Hepatocyte (in vitro differentiated cells): ENCODE results near the gene STMN3.

Source experiments
- CTCF ChIP-seq: fragments of 200-600 bp; sonication (generic); IDR thresholded peaks from 2 replicates; pipeline ENCODE4 v1.5.1; 2016; ENCODE audit warnings: antibody characterized with exemption, mild to moderate bottlenecking; ENCODE audit not compliant: poor library complexity
- EZH2 ChIP-seq: fragments of 200-600 bp; sonication (generic); IDR thresholded peaks from 2 replicates; pipeline ENCODE4 v1.6.1; 2016; ENCODE audit warnings: antibody characterized with exemption, mild to moderate bottlenecking, borderline replicate concordance
- EZH2phosphoT487 ChIP-seq: fragments of 200-600 bp; sonication (generic); IDR thresholded peaks from one replicate; pipeline ENCODE4 v1.6.1; 2018; ENCODE audit warnings: antibody characterized with exemption, mild to moderate bottlenecking, low read depth, moderate library complexity; ENCODE audit not compliant: unreplicated experiment, severe bottlenecking

- no peak for TF ChIP-seq CTCF
- no peak for TF ChIP-seq EZH2
- TF ChIP-seq EZH2phosphoT487: no peak
Observed at GRCh38 chr20:63697868-63698545, 44.8 kb upstream of the STMN3 start.
